H9 (cell line): ENCODE results near the gene DLEC1. TPM values are rescaled to one million over a fixed set of nuclear protein-coding genes. Genes with fewer than 3 reads are reported as not detected.

Experiments used
- DNase-seq: peaks from one replicate; pipeline ENCODE4 v3.0.0-alpha.2; 2017
- H2AFZ ChIP-seq: one replicate; pipeline ENCODE4 v1.6.1; 2013; ENCODE audit warnings: mild to moderate bottlenecking, low read length, control low read depth, moderate library complexity
- H2AK5ac ChIP-seq: 2 replicates; pipeline ENCODE4 v1.6.1; 2013; ENCODE audit warnings: low read length, control low read depth, mixed read lengths; ENCODE audit not compliant: insufficient read length
- H2BK120ac ChIP-seq: one replicate; pipeline ENCODE4 v1.6.1; 2013; ENCODE audit warnings: low read depth, mild to moderate bottlenecking, low read length, control low read depth, inconsistent platforms; ENCODE audit not compliant: poor library complexity, severe bottlenecking
- H2BK12ac ChIP-seq: 2 replicates; pipeline ENCODE4 v1.6.1; 2013; ENCODE audit warnings: low read length, control low read depth, mixed read lengths, low read depth; ENCODE audit not compliant: insufficient read length
- H2BK15ac ChIP-seq: 2 replicates; pipeline ENCODE4 v1.6.1; 2013; ENCODE audit warnings: low read depth, low read length, control low read depth
- H2BK20ac ChIP-seq: one replicate; pipeline ENCODE4 v1.6.1; 2013; ENCODE audit warnings: low read depth, mild to moderate bottlenecking, low read length, control low read depth, inconsistent platforms; ENCODE audit not compliant: poor library complexity, severe bottlenecking
- H2BK5ac ChIP-seq: 2 replicates; pipeline ENCODE4 v1.6.1; 2013; ENCODE audit warnings: low read length, control low read depth, mixed read lengths; ENCODE audit not compliant: insufficient read length
- H3K14ac ChIP-seq: 2 replicates; pipeline ENCODE4 v1.6.1; 2013; ENCODE audit warnings: low read length, control low read depth; ENCODE audit not compliant: insufficient read depth
- H3K18ac ChIP-seq: 2 replicates; pipeline ENCODE4 v1.6.1; 2013; ENCODE audit warnings: low read depth, mild to moderate bottlenecking, mixed read lengths, low read length, control low read depth; ENCODE audit not compliant: insufficient read length
- H3K23ac ChIP-seq: 2 replicates; pipeline ENCODE4 v1.6.1; 2013; ENCODE audit warnings: low read length, control low read depth, mixed read lengths, low read depth; ENCODE audit not compliant: insufficient read length
- H3K23me2 ChIP-seq: 2 replicates; pipeline ENCODE4 v1.6.1; 2013; ENCODE audit warnings: low read depth, mild to moderate bottlenecking, mixed read lengths, low read length, control low read depth; ENCODE audit not compliant: insufficient read length, poor library complexity, severe bottlenecking
- H3K27ac ChIP-seq: 2 replicates; pipeline ENCODE4 v1.5.1; 2013; ENCODE audit warnings: low read length, control low read depth, mixed read lengths, low read depth; ENCODE audit not compliant: insufficient read length
- H3K27me3 ChIP-seq: 2 replicates; pipeline ENCODE4 v1.6.1; 2013; ENCODE audit warnings: low read length, control low read depth, inconsistent platforms; ENCODE audit not compliant: insufficient read depth
- H3K4ac ChIP-seq: 2 replicates; pipeline ENCODE4 v1.6.1; 2013; ENCODE audit warnings: low read depth, mild to moderate bottlenecking, control low read depth, inconsistent platforms, low read length, moderate library complexity
- H3K4me1 ChIP-seq: 2 replicates; pipeline ENCODE4 v1.6.1; 2013; ENCODE audit warnings: low read length, control low read depth, inconsistent platforms; ENCODE audit not compliant: insufficient read depth
- H3K4me2 ChIP-seq: 2 replicates; pipeline ENCODE4 v1.6.1; 2013; ENCODE audit warnings: low read length, control low read depth, mixed read lengths; ENCODE audit not compliant: insufficient read length, insufficient read depth
- H3K56ac ChIP-seq: 2 replicates; pipeline ENCODE4 v1.6.1; 2013; ENCODE audit warnings: low read depth, mild to moderate bottlenecking, mixed read lengths, low read length, control low read depth; ENCODE audit not compliant: insufficient read length
- H3K79me1 ChIP-seq: 2 replicates; pipeline ENCODE4 v1.6.1; 2013; ENCODE audit warnings: low read depth, mild to moderate bottlenecking, moderate library complexity, low read length, control low read depth, inconsistent platforms; ENCODE audit not compliant: insufficient read depth, poor library complexity, severe bottlenecking
- H3K79me2 ChIP-seq: 2 replicates; pipeline ENCODE4 v1.6.1; 2013; ENCODE audit warnings: low read length, control low read depth, inconsistent platforms; ENCODE audit not compliant: insufficient read depth
- H3K9ac ChIP-seq: 2 replicates; pipeline ENCODE4 v1.6.1; 2013; ENCODE audit warnings: low read length, control low read depth, mixed read lengths; ENCODE audit not compliant: insufficient read length; ENCODE audit errors: extremely low read depth
- H3K9me3 ChIP-seq: one replicate; pipeline ENCODE4 v1.6.1; 2013; ENCODE audit warnings: low read depth, low read length, inconsistent platforms; ENCODE audit not compliant: control insufficient read depth
- H3T11ph ChIP-seq: one replicate; pipeline ENCODE4 v1.6.1; 2013; ENCODE audit warnings: mild to moderate bottlenecking, low read length, control low read depth, inconsistent platforms
- H4K20me1 ChIP-seq: one replicate; pipeline ENCODE4 v1.6.1; 2013; ENCODE audit not compliant: control insufficient read depth, insufficient read length, insufficient read depth
- H4K5ac ChIP-seq: 2 replicates; pipeline ENCODE4 v1.6.1; 2013; ENCODE audit warnings: low read depth, mild to moderate bottlenecking, mixed read lengths, low read length, control low read depth; ENCODE audit not compliant: insufficient read length
- H4K8ac ChIP-seq: replicated peaks from 2 replicates; pipeline ENCODE4 v1.6.1; 2013; ENCODE audit warnings: low read length, control low read depth, mixed read lengths, low read depth; ENCODE audit not compliant: insufficient read length
- H4K91ac ChIP-seq: 2 replicates; pipeline ENCODE4 v1.6.1; 2013; ENCODE audit warnings: low read depth, mild to moderate bottlenecking, moderate library complexity, mixed read lengths, low read length, control low read depth; ENCODE audit not compliant: insufficient read length
- H3K27ac Mint-ChIP-seq, 3 experiments: 2 replicates in 2 of 3; 3 replicates in 1 of 3; pipeline ENCODE4 v1.8.0; 2020 to 2021; ENCODE audit warnings: mixed read lengths in 3 of 3, mild to moderate bottlenecking in 1 of 3, moderate library complexity in 1 of 3
- H3K27me3 Mint-ChIP-seq: 2 replicates; pipeline ENCODE4 v1.8.0; 2021; ENCODE audit warnings: low read depth, mild to moderate bottlenecking, moderate library complexity, mixed read lengths
- H3K36me3 Mint-ChIP-seq, 3 experiments: 2 replicates in 2 of 3; 3 replicates in 1 of 3; pipeline ENCODE4 v1.8.0; 2020 to 2021; ENCODE audit warnings: low read depth in 3 of 3, mixed read lengths in 3 of 3; ENCODE audit not compliant: insufficient read depth in 1 of 3
- H3K4me1 Mint-ChIP-seq, 2 experiments: 2 replicates each; pipeline ENCODE4 v1.8.0; 2020; ENCODE audit warnings: mixed read lengths in 2 of 2
- H3K4me3 Mint-ChIP-seq, 2 experiments: 2 replicates in 1 of 2; 3 replicates in 1 of 2; pipeline ENCODE4 v1.8.0; 2020 to 2021; ENCODE audit warnings: mild to moderate bottlenecking in 2 of 2, mixed read lengths in 2 of 2, moderate library complexity in 1 of 2
- H3K9me3 Mint-ChIP-seq, 2 experiments: 2 replicates in 1 of 2; 3 replicates in 1 of 2; pipeline ENCODE4 v1.8.0; 2020; ENCODE audit warnings: mild to moderate bottlenecking in 2 of 2, mixed read lengths in 2 of 2, moderate library complexity in 1 of 2
- CTCF ChIP-seq: fragments of 200-600 bp; sonication (generic); conservative IDR thresholded peaks from 3 replicates; pipeline ENCODE4 v1.8.0; 2021; ENCODE audit warnings: antibody characterized with exemption, mild to moderate bottlenecking
- WGBS: extraction: QIAGEN DNeasy Blood & Tissue Kit; methylation state at CpG from one replicate; pipeline ENCODE4 v1.1.7; 2013; ENCODE audit warnings: missing lambda C conversion rate, low lambda C conversion rate, mixed read lengths; ENCODE audit not compliant: insufficient read length; ENCODE audit errors: extremely low coverage; 5-methylcytosine and 5-hydroxymethylcytosine counted together
- total RNA-seq: library from RNA; stranded (reverse); gene quantifications from 2 replicates; pipeline ENCODE4 v1.2.1, GENCODE V29; 2021

The DLEC1 gene
- total RNA-seq, 1 experiment from 2014 or later = 2.1 TPM

GRCh38 chr3:38121451-38121831, 82.4 kb downstream of the DLEC1 start:
- Histone ChIP-seq H3K9me3 (no peaks in the 10 kb centered on the region), H3K27ac (no peak overlapping the region), H3K79me1 (no peaks in the 10 kb centered on the region), H3K18ac (no peak overlapping the region), H3K14ac (no peak overlapping the region), H4K8ac (no peak overlapping the region), H3K9ac (no peak overlapping the region), H2AFZ (no peak overlapping the region), H2AK5ac (no peak overlapping the region), H3K79me2 (no peaks in the 10 kb centered on the region), H3K23ac (no peak overlapping the region), H4K91ac (no peak overlapping the region), H2BK20ac (no peak overlapping the region), H3T11ph (no peak overlapping the region), H3K4ac (no peak overlapping the region), H2BK120ac (no peak overlapping the region), H3K4me2 (no peak overlapping the region), H3K27me3 (no peaks in the 10 kb centered on the region), H3K23me2 (no peaks in the 10 kb centered on the region), H2BK15ac (no peak overlapping the region), H2BK5ac (no peak overlapping the region), H3K4me1 (no peaks in the 10 kb centered on the region), H4K20me1 (no peaks in the 10 kb centered on the region), H2BK12ac (no peak overlapping the region), H4K5ac (no peak overlapping the region), H3K56ac (no peak overlapping the region)
- H3K27me3 Mint-ChIP-seq = peaks cover 3% of the 10 kb centered on the region; the same call in 1 of the 2 replicates
- H3K9me3 Mint-ChIP-seq = no peaks in the 10 kb centered on the region
- H3K27ac Mint-ChIP-seq = no peak overlapping the region
- no peak for DNase-seq
- H3K4me1 Mint-ChIP-seq = peaks cover 0 to 3% of the 10 kb centered on the region in 2 experiments; a peak in 1 of 4 replicates
- no peak for TF ChIP-seq CTCF
- H3K36me3 Mint-ChIP-seq = peaks cover 34 to 73% (median 53%) of the 10 kb centered on the region in 3 experiments; a peak in 6 of 7 replicates
- no CpG with 5 or more reads among the region's 9 CpGs for WGBS
- no peak overlapping the region for H3K4me3 Mint-ChIP-seq
